ENCODE results near the gene SLC38A8.

GRCh38 chr16:84079664-84080063 is 37.1 kb upstream of the SLC38A8 start:
- TF ChIP-seq CTCF (IDR thresholded peaks at IDR 0.05) (no peak), POLR2A (IDR thresholded peaks at IDR 0.05) (no peak), POLR2AphosphoS5 (IDR thresholded peaks at IDR 0.05) (no peak)
